ENCODE measurements around the gene TEX14. TPM values are rescaled to one million over a fixed set of nuclear protein-coding genes. Genes with fewer than 3 reads are reported as not detected.

TEX14 gene
- total RNA-seq, 1 donor from 2014 or later = 0.34 TPM

GRCh38 chr17:58516644-58517377 lies 175.0 kb downstream of the TEX14 start:
- DNase-seq (ENCODE audit: low spot score in 2 of 2, unreplicated experiment in 2 of 2) = no peak
- peaks cover 37% of the 10 kb centered on the region for H3K4me1 Mint-ChIP-seq
- no peaks in the 10 kb centered on the region for H3K36me3 Mint-ChIP-seq
- H3K27me3 Mint-ChIP-seq (ENCODE audit: low read depth) = peaks cover 4% of the 10 kb centered on the region
- H3K27ac Mint-ChIP-seq = peak overlapping the region; percentile 100
- TF ChIP-seq CTCF (IDR thresholded peaks at IDR 0.05; ENCODE audit: unreplicated experiment) = no peak
- no peaks in the 10 kb centered on the region for H3K9me3 Mint-ChIP-seq
- peak overlapping the region; percentile 92 for H3K4me3 Mint-ChIP-seq

GRCh38 chr17:58515286-58515685 lies 176.6 kb downstream of the TEX14 start:
- Mint-ChIP-seq H3K9me3 (no peaks in the 10 kb centered on the region), H3K4me3 (peak overlapping the region; percentile 68), H3K4me1 (peaks cover 37% of the 10 kb centered on the region), H3K27me3 (ENCODE audit: low read depth) (no peaks in the 10 kb centered on the region), H3K36me3 (peaks cover 12% of the 10 kb centered on the region), H3K27ac (peak overlapping the region; percentile 81)
- TF ChIP-seq CTCF (IDR thresholded peaks at IDR 0.05; ENCODE audit: unreplicated experiment) = no peak
- DNase-seq (ENCODE audit: low spot score in 2 of 2, unreplicated experiment in 2 of 2) = no peak

- no peaks in the 10 kb centered on the region for H3K27me3 Mint-ChIP-seq (ENCODE audit: low read depth)
- peak overlapping the region; percentile 81 for H3K27ac Mint-ChIP-seq
Measured at GRCh38 chr17:58514770-58515157, 177.1 kb downstream of the TEX14 start.

GRCh38 chr17:58513965-58514769 lies 177.7 kb downstream of the TEX14 start, which contains the start of gene MTMR4:
MTMR4 (minus strand) TSS chr17:58514638; CDS start chr17:58514407, 231 bp downstream.
- Mint-ChIP-seq H3K9me3 (no peaks in the 10 kb centered on the region), H3K27ac (peak within 1 kb of the TSS; percentile 92), H3K36me3 (peaks cover 20% of the 10 kb centered on the region), H3K27me3 (ENCODE audit: low read depth) (no peaks in the 10 kb centered on the region), H3K4me1 (peaks cover 35% of the 10 kb centered on the region), H3K4me3 (peak within 1 kb of the TSS; percentile 93)
- TF ChIP-seq CTCF (IDR thresholded peaks at IDR 0.05; ENCODE audit: unreplicated experiment) = no peak
- peak; percentile 80 to 83 for DNase-seq (ENCODE audit: low spot score in 2 of 2, unreplicated experiment in 2 of 2)

More at GRCh38 chr17:58514770-58515157, 177.1 kb downstream of the TEX14 start:
- no peak for DNase-seq (ENCODE audit: low spot score in 2 of 2, unreplicated experiment in 2 of 2)
- Mint-ChIP-seq H3K4me3 (peak overlapping the region; percentile 68), H3K36me3 (peaks cover 18% of the 10 kb centered on the region), H3K9me3 (no peaks in the 10 kb centered on the region), H3K4me1 (peaks cover 35% of the 10 kb centered on the region)
- TF ChIP-seq CTCF (IDR thresholded peaks at IDR 0.05; ENCODE audit: unreplicated experiment) = no peak

GRCh38 chr17:58513267-58513964 lies 178.4 kb downstream of the TEX14 start:
- Mint-ChIP-seq H3K4me1 (peaks cover 30% of the 10 kb centered on the region), H3K4me3 (peak overlapping the region; percentile 93), H3K27me3 (ENCODE audit: low read depth) (no peaks in the 10 kb centered on the region)

More at GRCh38 chr17:58513267-58513964, 178.4 kb downstream of the TEX14 start:
- no peak for TF ChIP-seq CTCF (IDR thresholded peaks at IDR 0.05; ENCODE audit: unreplicated experiment)
- no peak for DNase-seq (ENCODE audit: low spot score in 2 of 2, unreplicated experiment in 2 of 2)
- Mint-ChIP-seq H3K36me3 (peaks cover 23% of the 10 kb centered on the region), H3K9me3 (no peaks in the 10 kb centered on the region), H3K27ac (peak overlapping the region; percentile 92)
